ENCODE data around the gene TLR7. TPM values are rescaled to one million over a fixed set of nuclear protein-coding genes. Genes with fewer than 3 reads are reported as not detected.

TLR7 gene
- total and polyA plus RNA-seq, 7 donors, result 0.03 to 0.73 (median 0.08) TPM

GRCh38 chrX:12872741-12873140 lies 5.9 kb downstream of the TLR7 start:
- Histone ChIP-seq H3K9me3 (peaks cover 3% of the 10 kb centered on the region), H3K4me1 (no peaks in the 10 kb centered on the region), H3K36me3 (ENCODE audit: insufficient read depth in 1 of 2, low read depth in 1 of 2) (no peaks in the 10 kb centered on the region), H3K27ac (no peak overlapping the region), H3K4me3 (no peak overlapping the region), H3K27me3 (ENCODE audit: insufficient read depth in 3 of 3, low read length in 2 of 3) (peaks cover 0 to 4% (median 0%) of the 10 kb centered on the region in 3 donors)
- DNase-seq (no peak), ATAC-seq (no peak)
- 76 to 91% (median 87%) methylated on average over 4 of the region's 4 CpGs for WGBS, 3 donors
- intact Hi-C loops (cut with DNase I), result no loop called here
- no peak for TF ChIP-seq CTCF (IDR thresholded peaks at IDR 0.05)

GRCh38 chrX:12874581-12874980 lies 7.7 kb downstream of the TLR7 start:
- Histone ChIP-seq H3K4me1 (no peaks in the 10 kb centered on the region), H3K36me3 (ENCODE audit: insufficient read depth in 1 of 2, low read depth in 1 of 2) (no peaks in the 10 kb centered on the region), H3K27ac (no peak overlapping the region), H3K27me3 (ENCODE audit: insufficient read depth in 3 of 3, low read length in 2 of 3) (peaks cover 0 to 11% (median 0%) of the 10 kb centered on the region in 3 donors), H3K4me3 (no peak overlapping the region), H3K9me3 (no peaks in the 10 kb centered on the region)
- intact Hi-C loops (cut with DNase I), result no loop called here
- DNase-seq (no peak), ATAC-seq (no peak)
- no peak for TF ChIP-seq CTCF (IDR thresholded peaks at IDR 0.05)
- 51 to 55% (median 54%) methylated on average over 4 of the region's 4 CpGs for WGBS, 3 donors

GRCh38 chrX:12877386-12877785 lies 10.5 kb downstream of the TLR7 start:
- 22 to 48% (median 29%) methylated on average over 8 of the region's 8 CpGs for WGBS, 3 donors
- Histone ChIP-seq H3K9me3 (no peaks in the 10 kb centered on the region), H3K36me3 (ENCODE audit: insufficient read depth in 1 of 2, low read depth in 1 of 2) (no peaks in the 10 kb centered on the region), H3K27ac (no peak overlapping the region), H3K27me3 (ENCODE audit: insufficient read depth in 3 of 3, low read length in 2 of 3) (peaks cover 0 to 14% (median 0%) of the 10 kb centered on the region in 3 donors), H3K4me3 (no peak overlapping the region), H3K4me1 (no peaks in the 10 kb centered on the region)
- no peak for ATAC-seq
- intact Hi-C loops (cut with DNase I), result no loop called here
- TF ChIP-seq CTCF (IDR thresholded peaks at IDR 0.05), result no peak
- DNase-seq, result no peak

GRCh38 chrX:12878536-12878935 lies 11.7 kb downstream of the TLR7 start:
- intact Hi-C loops (cut with DNase I), result no loop called here
- Histone ChIP-seq H3K27ac (no peak overlapping the region), H3K27me3 (ENCODE audit: insufficient read depth in 3 of 3, low read length in 2 of 3) (peaks cover 0 to 14% (median 0%) of the 10 kb centered on the region in 3 donors), H3K36me3 (ENCODE audit: insufficient read depth in 1 of 2, low read depth in 1 of 2) (no peaks in the 10 kb centered on the region), H3K4me3 (no peak overlapping the region), H3K9me3 (no peaks in the 10 kb centered on the region), H3K4me1 (no peaks in the 10 kb centered on the region)
- ATAC-seq (no peak), DNase-seq (no peak)
- WGBS, 3 donors, result 78 to 100% (median 86%) methylated on average over 1 of the region's 1 CpG
- TF ChIP-seq CTCF (IDR thresholded peaks at IDR 0.05), result no peak

- Histone ChIP-seq H3K4me3 (no peak overlapping the region), H3K4me1 (no peaks in the 10 kb centered on the region), H3K27me3 (ENCODE audit: insufficient read depth in 3 of 3, low read length in 2 of 3) (peaks cover 0 to 19% (median 0%) of the 10 kb centered on the region in 3 donors)
These were observed 15.0 kb downstream of the TLR7 start for GRCh38 chrX:12881914-12882313.

More at GRCh38 chrX:12881914-12882313, 15.0 kb downstream of the TLR7 start:
- no peaks in the 10 kb centered on the region for H3K36me3 ChIP-seq (ENCODE audit: insufficient read depth in 1 of 2, low read depth in 1 of 2)
- no peak overlapping the region for H3K27ac ChIP-seq
- no peak for TF ChIP-seq CTCF (IDR thresholded peaks at IDR 0.05)
- intact Hi-C loops (cut with DNase I), result no loop called here
- ATAC-seq (no peak), DNase-seq (no peak)
- WGBS, 3 donors, result 75 to 84% (median 79%) methylated on average over 2 of the region's 2 CpGs
- no peaks in the 10 kb centered on the region for H3K9me3 ChIP-seq

All from psoas muscle (tissue), 8 donors.